Neuronal stem cell (in vitro differentiated cells): ENCODE data around the gene NFATC2.

Source experiments
- DNase-seq: peaks from one replicate; pipeline ENCODE4 v3.0.0-alpha.2; 2013; ENCODE audit warnings: low spot score
- H2AFZ ChIP-seq: one replicate; pipeline ENCODE4 v1.6.1; 2013; ENCODE audit warnings: mild to moderate bottlenecking, low read length, inconsistent platforms
- H2AK5ac ChIP-seq: 2 replicates; pipeline ENCODE4 v1.6.1; 2013; ENCODE audit warnings: low read depth, mild to moderate bottlenecking, inconsistent platforms, low read length, moderate library complexity, mixed read lengths
- H2BK120ac ChIP-seq: 2 replicates; pipeline ENCODE4 v1.6.1; 2013; ENCODE audit warnings: low read depth, mild to moderate bottlenecking, inconsistent platforms, low read length, moderate library complexity, mixed read lengths
- H2BK12ac ChIP-seq: one replicate; pipeline ENCODE4 v1.6.1; 2013; ENCODE audit warnings: low read length, inconsistent platforms
- H2BK15ac ChIP-seq: 2 replicates; pipeline ENCODE4 v1.6.1; 2013; ENCODE audit warnings: mild to moderate bottlenecking, low read length, inconsistent platforms, mixed read lengths
- H2BK5ac ChIP-seq: one replicate; pipeline ENCODE4 v1.6.1; 2013; ENCODE audit warnings: inconsistent platforms, mild to moderate bottlenecking, low read length, moderate library complexity
- H3K14ac ChIP-seq: one replicate; pipeline ENCODE4 v1.6.1; 2013; ENCODE audit warnings: low read length, inconsistent platforms
- H3K18ac ChIP-seq: 2 replicates; pipeline ENCODE4 v1.6.1; 2013; ENCODE audit warnings: low read length, inconsistent platforms
- H3K23ac ChIP-seq: 2 replicates; pipeline ENCODE4 v1.6.1; 2013; ENCODE audit warnings: low read depth, mild to moderate bottlenecking, mixed read lengths, low read length, inconsistent platforms; ENCODE audit not compliant: poor library complexity
- H3K27ac ChIP-seq: replicated peaks from 3 replicates; pipeline ENCODE4 v1.5.1; 2013; ENCODE audit warnings: low read length, inconsistent platforms
- H3K27me3 ChIP-seq, 3 experiments: 2 replicates each; pipeline ENCODE4 v1.6.1; 2013; ENCODE audit warnings: low read length in 3 of 3, mild to moderate bottlenecking in 2 of 3, inconsistent platforms in 1 of 3, low read depth in 1 of 3, mixed read lengths in 1 of 3, moderate library complexity in 1 of 3; ENCODE audit not compliant: control insufficient read depth in 3 of 3, insufficient read depth in 3 of 3
- H3K36me3 ChIP-seq, 2 donors: replicated peaks in 1 of 2; 2 replicates each; pipeline ENCODE4 v1.6.1; 2013; ENCODE audit warnings: low read length in 2 of 2; ENCODE audit not compliant: control insufficient read depth in 2 of 2, insufficient read depth in 2 of 2
- H3K4ac ChIP-seq: 2 replicates; pipeline ENCODE4 v1.6.1; 2013; ENCODE audit warnings: inconsistent platforms, mild to moderate bottlenecking, low read length, moderate library complexity
- H3K4me1 ChIP-seq, 2 donors: 1 replicate in 1 of 2; 2 replicates in 1 of 2; pipeline ENCODE4 v1.6.1; 2013; ENCODE audit warnings: low read length in 2 of 2, low read depth in 1 of 2; ENCODE audit not compliant: control insufficient read depth in 2 of 2, insufficient read depth in 1 of 2
- H3K4me2 ChIP-seq: one replicate; pipeline ENCODE4 v1.6.1; 2013; ENCODE audit warnings: mild to moderate bottlenecking, low read length, inconsistent platforms; ENCODE audit not compliant: insufficient read depth, poor library complexity, severe bottlenecking
- H3K4me3 ChIP-seq, 2 donors: 2 replicates each; pipeline ENCODE4 v1.5.1; 2013; ENCODE audit warnings: low read length in 2 of 2, mild to moderate bottlenecking in 2 of 2, inconsistent platforms in 1 of 2, moderate library complexity in 1 of 2
- H3K79me1 ChIP-seq: one replicate; pipeline ENCODE4 v1.6.1; 2013; ENCODE audit warnings: low read depth, mild to moderate bottlenecking, inconsistent platforms, low read length, moderate library complexity
- H3K9ac ChIP-seq: one replicate; pipeline ENCODE4 v1.6.1; 2013; ENCODE audit warnings: mild to moderate bottlenecking, low read depth, low read length, inconsistent platforms; ENCODE audit not compliant: poor library complexity
- H3K9me3 ChIP-seq, 2 donors: replicated peaks in 1 of 2; 2 replicates each; pipeline versions ENCODE3 to v1.6.1; 2013; ENCODE audit warnings: low read length in 2 of 2, mild to moderate bottlenecking in 2 of 2, inconsistent platforms in 1 of 2, low read depth in 1 of 2, mixed read lengths in 1 of 2, moderate library complexity in 1 of 2; ENCODE audit not compliant: control insufficient read depth in 2 of 2, insufficient read depth in 1 of 2
- H4K8ac ChIP-seq: one replicate; pipeline ENCODE4 v1.6.1; 2013; ENCODE audit warnings: low read depth, mild to moderate bottlenecking, inconsistent platforms, low read length, moderate library complexity
- H4K91ac ChIP-seq: one replicate; pipeline ENCODE4 v1.6.1; 2013; ENCODE audit warnings: low read length, low read depth, mild to moderate bottlenecking, inconsistent platforms; ENCODE audit not compliant: poor library complexity
- WGBS, 2 donors: extraction: QIAGEN DNeasy Blood & Tissue Kit; methylation state at CpG; one replicate each; pipeline ENCODE4 v1.1.7; 2013; ENCODE audit warnings: missing lambda C conversion rate in 2 of 2, mixed read lengths in 1 of 2; ENCODE audit not compliant: insufficient read length in 2 of 2, insufficient replicate concordance in 1 of 2; ENCODE audit errors: extremely low coverage in 2 of 2; 5-methylcytosine and 5-hydroxymethylcytosine counted together

The NFATC2 gene

GRCh38 chr20:51488331-51488730 is 54.2 kb downstream of the NFATC2 start:
- no peaks in the 10 kb centered on the region for H3K79me1 ChIP-seq
- no peak overlapping the region for H3K23ac ChIP-seq
- peaks cover 0 to 5% of the 10 kb centered on the region in 2 donors for H3K4me1 ChIP-seq
- no peak overlapping the region for H3K14ac ChIP-seq
- H2BK12ac ChIP-seq: no peak overlapping the region
- no peak overlapping the region for H3K4me2 ChIP-seq
- no CpG with 5 or more reads among the region's 5 CpGs for WGBS, 2 donors
- H3K27me3 ChIP-seq: no peaks in the 10 kb centered on the region
- no peak overlapping the region for H3K27ac ChIP-seq
- H3K9ac ChIP-seq: no peak overlapping the region
- no peak overlapping the region for H4K8ac ChIP-seq
- no peak overlapping the region for H3K4me3 ChIP-seq
- no peak overlapping the region for H2BK120ac ChIP-seq
- no peak overlapping the region for H2AK5ac ChIP-seq
- no peaks in the 10 kb centered on the region for H3K9me3 ChIP-seq
- no peak for DNase-seq
- H2AFZ ChIP-seq: no peak overlapping the region
- no peak overlapping the region for H3K18ac ChIP-seq
- no peak overlapping the region for H4K91ac ChIP-seq
- H3K4ac ChIP-seq: no peak overlapping the region
- H3K36me3 ChIP-seq: no peaks in the 10 kb centered on the region
- no peak overlapping the region for H2BK15ac ChIP-seq
- H2BK5ac ChIP-seq: no peak overlapping the region

- no peaks in the 10 kb centered on the region for H3K9me3 ChIP-seq
- no peak overlapping the region for H3K23ac ChIP-seq
- no peak overlapping the region for H3K9ac ChIP-seq
- no peaks in the 10 kb centered on the region for H3K36me3 ChIP-seq
- WGBS, 2 donors: no CpG with 5 or more reads among the region's 20 CpGs
- H3K4me2 ChIP-seq: no peak overlapping the region
- no peak overlapping the region for H2BK120ac ChIP-seq
- H2BK5ac ChIP-seq: no peak overlapping the region
- H3K4me1 ChIP-seq: peaks cover 0 to 5% of the 10 kb centered on the region in 2 donors
- no peak overlapping the region for H3K4ac ChIP-seq
- no peak overlapping the region for H3K14ac ChIP-seq
- no peak overlapping the region for H4K8ac ChIP-seq
- no peak overlapping the region for H2BK15ac ChIP-seq
- H2AK5ac ChIP-seq: no peak overlapping the region
- no peak overlapping the region for H2BK12ac ChIP-seq
- no peaks in the 10 kb centered on the region for H3K27me3 ChIP-seq
- H4K91ac ChIP-seq: no peak overlapping the region
- peak overlapping the region; percentile 71 for H2AFZ ChIP-seq
- DNase-seq: no peak
- H3K18ac ChIP-seq: no peak overlapping the region
- H3K79me1 ChIP-seq: no peaks in the 10 kb centered on the region
- no peak overlapping the region for H3K4me3 ChIP-seq
- no peak overlapping the region for H3K27ac ChIP-seq
Measured at GRCh38 chr20:51487565-51488268, 54.8 kb downstream of the NFATC2 start.

DNA sequence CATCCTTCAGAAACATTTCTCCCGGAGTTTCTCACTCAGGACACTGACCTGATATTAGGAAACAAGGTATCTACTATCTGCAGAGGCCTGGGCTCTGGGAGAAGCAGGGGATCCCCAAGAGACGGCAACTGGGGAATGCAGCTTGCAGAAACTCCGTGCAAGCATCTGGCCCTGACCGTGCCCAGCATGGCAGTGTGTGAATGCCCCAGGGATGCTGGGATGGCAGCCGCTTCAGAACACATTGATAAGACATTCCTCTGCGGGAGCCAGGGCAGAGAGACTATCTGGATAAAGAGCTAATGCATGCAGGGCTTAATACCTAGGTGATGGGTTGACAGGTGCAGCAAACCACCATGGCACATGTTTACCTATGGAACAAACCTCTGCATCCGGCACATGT is 55.4 kb downstream of the NFATC2 start:
- Histone ChIP-seq H3K18ac (no peak overlapping the region), H3K4me2 (no peak overlapping the region), H3K14ac (no peak overlapping the region), H3K4ac (no peak overlapping the region), H3K23ac (no peak overlapping the region), H3K4me3 (no peak overlapping the region), H3K27ac (no peak overlapping the region), H2BK15ac (no peak overlapping the region), H3K79me1 (no peaks in the 10 kb centered on the region), H2AFZ (no peak overlapping the region), H2BK120ac (no peak overlapping the region), H3K36me3 (no peaks in the 10 kb centered on the region), H3K4me1 (peaks cover 0 to 5% of the 10 kb centered on the region in 2 donors), H3K9me3 (no peaks in the 10 kb centered on the region), H2AK5ac (no peak overlapping the region), H3K27me3 (no peaks in the 10 kb centered on the region), H2BK5ac (no peak overlapping the region), H4K8ac (no peak overlapping the region), H4K91ac (no peak overlapping the region), H3K9ac (no peak overlapping the region), H2BK12ac (no peak overlapping the region)
- no CpG with 5 or more reads among the region's 7 CpGs for WGBS, 2 donors
- no peak for DNase-seq

- no peak overlapping the region for H2BK120ac ChIP-seq
- H3K4me2 ChIP-seq: no peak overlapping the region
- no peak overlapping the region for H2AK5ac ChIP-seq
- peaks cover 0 to 5% of the 10 kb centered on the region in 2 donors for H3K4me1 ChIP-seq
- no CpG with 5 or more reads among the region's 12 CpGs for WGBS, 2 donors
- no peaks in the 10 kb centered on the region for H3K36me3 ChIP-seq
- H3K79me1 ChIP-seq: no peaks in the 10 kb centered on the region
- H4K8ac ChIP-seq: no peak overlapping the region
- no peak overlapping the region for H3K18ac ChIP-seq
- no peak overlapping the region for H3K4me3 ChIP-seq
- no peak overlapping the region for H2BK12ac ChIP-seq
- H2BK5ac ChIP-seq: no peak overlapping the region
- H3K27me3 ChIP-seq: no peaks in the 10 kb centered on the region
- no peak overlapping the region for H2AFZ ChIP-seq
- no peaks in the 10 kb centered on the region for H3K9me3 ChIP-seq
- H3K27ac ChIP-seq: no peak overlapping the region
- H3K9ac ChIP-seq: no peak overlapping the region
- no peak overlapping the region for H4K91ac ChIP-seq
- no peak overlapping the region for H3K14ac ChIP-seq
- no peak for DNase-seq
- no peak overlapping the region for H3K23ac ChIP-seq
- no peak overlapping the region for H2BK15ac ChIP-seq
- no peak overlapping the region for H3K4ac ChIP-seq
Measured at GRCh38 chr20:51486197-51487005, 56.1 kb downstream of the NFATC2 start.
